GM19043 (cell line): ENCODE measurements around the gene FRMPD1.

Experiments used
- ATAC-seq: cut with Tn5 transposase; IDR thresholded peaks from one replicate; pipeline ENCODE4 v1.9.1; 2021; ENCODE audit warnings: low read depth; ENCODE audit not compliant: unreplicated experiment

Gene FRMPD1

DNA sequence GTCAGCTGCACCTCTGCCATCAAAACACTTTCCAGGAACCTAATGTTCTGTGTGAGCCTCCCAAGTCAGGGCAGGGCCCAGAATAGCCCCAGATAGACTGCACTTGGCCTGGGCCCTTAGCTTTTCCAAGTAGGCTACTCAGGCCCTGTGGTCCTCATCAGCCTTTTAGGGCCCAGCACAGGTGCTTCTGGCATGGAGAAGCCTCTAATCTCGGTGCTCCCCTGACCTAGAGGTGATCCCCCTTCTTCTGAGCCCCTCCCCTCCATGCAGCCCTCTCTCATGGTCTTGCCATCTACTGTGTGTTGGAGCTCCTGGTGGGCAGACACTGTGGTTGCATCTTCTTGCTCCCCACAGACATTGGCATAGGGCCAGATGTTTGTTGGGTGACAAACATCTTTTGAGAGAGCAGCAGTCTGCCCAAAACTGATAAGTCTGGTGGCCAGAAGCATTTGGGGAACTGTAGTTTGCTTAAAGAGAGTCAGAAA is 28.1 kb downstream of the FRMPD1 start:
- no peak for ATAC-seq

DNA sequence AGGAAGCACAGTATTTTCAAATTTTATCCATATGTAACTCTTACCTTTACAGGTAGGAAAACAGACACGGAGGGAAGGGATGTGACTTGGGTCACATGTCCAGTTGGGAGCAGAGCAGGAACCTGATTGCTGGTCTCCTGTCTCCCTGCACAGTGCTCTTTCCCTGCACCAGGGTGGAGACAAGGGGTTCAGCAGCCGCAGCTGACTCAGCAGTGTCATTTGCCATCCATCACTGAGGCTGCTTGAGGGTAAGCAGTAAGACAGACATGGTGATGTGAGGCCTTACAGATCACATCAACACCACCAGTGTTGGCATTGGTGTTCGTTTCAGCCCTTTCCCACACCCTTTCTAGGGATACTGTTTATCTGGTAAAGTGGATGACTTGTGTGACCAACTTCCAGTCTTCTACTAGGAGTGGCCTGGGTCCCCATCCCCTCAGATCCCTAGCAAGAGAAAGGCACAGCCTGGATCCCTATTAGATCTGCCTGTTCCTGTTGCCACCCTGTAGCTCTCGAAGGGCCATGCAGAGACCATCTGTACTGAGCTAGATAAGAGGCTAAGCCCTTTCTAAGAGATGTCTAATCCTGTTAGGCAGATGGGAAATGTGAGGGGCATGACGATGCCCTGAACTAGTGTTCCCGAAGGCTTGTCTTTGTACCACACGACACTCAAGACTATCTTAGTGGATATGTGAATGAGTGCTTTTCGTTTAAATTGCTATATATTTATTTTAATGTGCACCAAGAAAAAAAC is 29.1 kb downstream of the FRMPD1 start:
- ATAC-seq, result no peak

DNA sequence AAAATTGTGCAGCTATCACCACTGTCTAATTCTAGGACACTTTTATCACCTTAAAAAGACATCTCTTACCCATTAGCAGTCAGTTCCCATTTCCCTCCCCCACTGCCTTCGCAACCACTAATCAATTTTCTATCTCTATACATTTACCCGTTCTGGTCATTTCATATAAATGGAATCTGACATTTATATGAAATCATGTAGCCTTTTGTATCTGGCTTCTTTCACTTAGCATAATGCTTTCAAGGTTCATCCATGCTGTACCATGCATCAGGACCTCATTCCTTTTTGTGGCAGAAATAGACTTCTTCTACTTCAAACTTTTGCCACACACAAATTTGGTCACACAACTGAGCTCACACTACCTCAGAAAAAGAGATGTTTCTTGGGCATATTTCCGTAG is 32.2 kb downstream of the FRMPD1 start:
- no peak for ATAC-seq

DNA sequence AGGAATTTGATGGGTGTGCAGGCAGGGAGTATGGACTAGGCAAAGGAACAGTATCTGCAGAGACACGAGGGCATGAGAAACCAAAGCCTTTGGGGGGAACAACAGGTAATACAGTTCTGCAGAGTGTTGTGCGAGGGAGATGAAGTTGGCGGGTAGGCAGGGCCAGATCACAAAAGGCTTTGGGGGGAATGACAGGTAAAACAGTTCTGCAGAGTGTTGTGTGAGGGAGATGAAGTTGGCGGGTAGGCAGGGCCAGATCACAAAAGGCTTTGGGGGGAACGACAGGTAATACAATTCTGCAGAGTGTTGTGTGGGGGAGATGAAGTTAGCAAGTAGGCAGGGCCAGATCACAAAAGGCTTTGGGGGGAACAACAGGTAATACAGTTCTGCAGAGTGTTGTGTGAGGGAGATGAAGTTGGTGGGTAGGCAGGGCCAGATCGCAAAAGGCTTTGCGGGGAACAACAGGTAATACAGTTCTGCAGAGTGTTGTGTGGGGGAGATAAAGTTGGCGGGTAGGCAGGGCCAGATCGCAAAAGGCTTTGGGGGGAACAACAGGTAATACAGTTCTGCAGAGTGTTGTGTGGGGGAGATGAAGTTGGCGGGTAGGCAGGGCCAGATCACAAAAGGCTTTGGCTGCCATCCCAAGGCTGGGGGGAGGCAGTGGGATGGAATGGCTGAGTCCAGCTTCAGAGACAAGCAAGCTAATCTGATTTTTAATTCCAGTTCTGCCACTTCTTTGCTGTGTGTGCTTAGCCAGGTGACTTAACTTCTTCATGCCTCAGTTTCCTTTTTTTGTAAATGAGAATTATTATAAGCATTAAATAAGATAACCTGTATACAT is 33.0 kb downstream of the FRMPD1 start:
- ATAC-seq, result no peak

DNA sequence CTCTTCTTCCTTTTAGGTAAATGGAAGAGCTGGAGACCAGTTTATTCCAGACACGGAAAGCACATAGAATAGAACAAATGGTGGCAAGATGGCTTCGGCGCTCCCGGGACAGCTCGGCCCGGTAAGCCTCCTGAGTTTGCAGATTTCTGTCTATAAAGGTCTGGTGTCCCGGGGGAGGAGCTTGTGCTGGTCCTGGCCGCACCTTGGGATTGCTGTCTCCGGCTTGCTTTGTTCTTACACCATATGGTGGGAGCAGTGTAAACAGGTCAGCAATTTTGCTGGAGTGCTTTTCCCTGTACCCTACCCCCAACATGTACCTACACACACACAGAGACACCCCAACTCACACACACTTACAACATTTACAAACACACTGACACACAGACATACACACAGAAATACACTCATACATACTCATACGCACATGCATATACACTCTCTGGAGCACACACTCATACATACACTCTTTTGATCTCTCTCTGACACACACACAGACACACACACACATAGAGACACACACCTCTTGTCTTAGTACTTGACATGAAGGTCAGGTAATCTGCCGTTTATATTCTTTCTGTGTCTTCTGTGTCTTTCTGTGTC is 42.0 kb downstream of the FRMPD1 start:
- ATAC-seq, result no peak

DNA sequence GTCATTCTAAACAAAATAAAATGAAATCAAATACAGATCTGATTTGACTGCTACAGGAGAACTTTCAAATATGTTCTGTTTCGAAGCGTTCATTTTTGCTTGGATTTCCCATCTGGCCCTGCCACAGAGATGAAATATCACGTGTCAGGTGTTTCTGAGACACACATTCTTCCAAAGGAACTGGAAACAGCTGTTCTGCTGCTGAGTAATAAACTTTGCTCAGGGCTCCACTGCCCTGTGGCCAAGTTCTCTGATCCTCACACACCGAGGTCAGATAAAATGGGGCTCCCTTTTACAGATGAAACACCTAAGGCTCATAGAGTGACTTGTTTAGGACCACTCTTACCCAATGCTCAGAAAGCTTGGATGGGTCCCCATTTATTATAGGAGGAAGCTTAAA is 42.5 kb downstream of the FRMPD1 start:
- ATAC-seq, result no peak

DNA sequence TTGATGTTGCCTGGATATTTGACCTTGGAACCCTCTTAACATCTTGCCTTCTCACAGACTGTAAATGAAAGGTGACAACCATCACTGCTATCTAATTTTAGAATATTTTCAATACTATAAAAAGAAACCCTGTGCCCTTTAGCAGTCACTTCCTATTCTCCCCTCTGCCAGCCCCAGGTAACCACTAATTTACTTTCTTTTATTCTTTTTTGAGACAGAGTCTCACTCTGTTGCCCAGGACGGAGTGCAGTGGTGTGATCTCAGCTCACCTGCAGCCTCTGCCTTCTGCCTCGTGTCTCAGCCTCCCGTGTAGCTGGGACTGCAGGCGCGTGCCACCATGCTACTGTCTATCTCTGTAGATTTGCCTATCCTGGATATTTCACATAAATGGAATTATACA is 43.6 kb downstream of the FRMPD1 start:
- ATAC-seq, result no peak

DNA sequence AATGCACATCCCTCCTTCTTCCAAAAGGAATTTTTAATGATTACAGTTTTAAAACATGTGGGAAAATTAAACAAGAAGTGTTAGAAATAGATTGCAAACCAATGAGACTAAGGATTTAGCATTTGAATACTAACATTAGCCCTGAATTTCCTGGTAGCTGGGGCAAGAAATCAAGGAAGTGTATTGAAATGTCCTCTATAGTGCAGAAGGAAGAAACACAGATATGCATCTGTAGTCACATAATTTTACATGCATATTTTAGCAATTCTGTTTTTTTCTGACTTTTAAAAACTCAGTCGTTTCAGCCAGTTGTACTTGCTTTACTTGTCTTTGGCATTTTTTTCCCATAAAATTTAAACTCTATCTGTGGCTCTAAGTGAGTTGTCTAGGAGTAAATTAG is 45.8 kb downstream of the FRMPD1 start:
- no peak for ATAC-seq

DNA sequence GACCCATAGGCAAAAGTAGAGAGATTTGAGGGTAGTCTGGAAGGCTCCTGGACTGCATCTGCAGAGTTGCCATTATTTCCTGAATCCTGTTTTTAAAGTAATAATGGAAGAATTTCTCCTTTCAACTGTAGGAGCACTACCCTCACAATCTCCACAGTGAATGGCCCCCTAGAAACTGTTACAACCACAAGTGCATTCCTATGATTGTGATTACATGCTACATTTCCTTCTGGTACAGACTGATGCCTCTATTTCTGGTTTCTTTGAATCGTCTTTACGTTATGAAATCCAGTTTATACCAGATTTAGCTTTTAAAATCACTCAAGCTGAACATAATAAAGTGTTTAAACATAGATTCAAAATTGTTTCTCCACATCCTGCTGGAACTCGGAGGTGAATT is 49.4 kb downstream of the FRMPD1 start:
- ATAC-seq, result no peak

DNA sequence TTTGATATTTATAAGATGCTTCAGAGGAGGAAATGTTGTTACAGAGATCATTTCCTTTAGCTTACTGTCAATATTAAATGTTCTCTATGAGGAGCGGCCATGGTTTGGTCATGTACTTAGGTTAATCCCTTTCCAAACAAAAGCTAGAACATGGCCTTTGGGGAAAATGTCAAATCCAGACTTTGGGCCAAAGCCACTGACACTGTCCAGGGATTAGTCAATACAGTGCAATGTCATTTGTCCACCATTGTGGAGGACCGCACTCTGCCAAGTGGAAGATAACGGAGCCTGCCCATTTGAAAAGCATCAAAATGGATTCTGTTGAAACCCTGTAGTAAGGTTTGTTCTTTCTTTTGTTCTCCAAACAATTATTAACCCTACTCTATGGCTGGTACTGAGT is 50.1 kb downstream of the FRMPD1 start:
- ATAC-seq, result no peak

DNA sequence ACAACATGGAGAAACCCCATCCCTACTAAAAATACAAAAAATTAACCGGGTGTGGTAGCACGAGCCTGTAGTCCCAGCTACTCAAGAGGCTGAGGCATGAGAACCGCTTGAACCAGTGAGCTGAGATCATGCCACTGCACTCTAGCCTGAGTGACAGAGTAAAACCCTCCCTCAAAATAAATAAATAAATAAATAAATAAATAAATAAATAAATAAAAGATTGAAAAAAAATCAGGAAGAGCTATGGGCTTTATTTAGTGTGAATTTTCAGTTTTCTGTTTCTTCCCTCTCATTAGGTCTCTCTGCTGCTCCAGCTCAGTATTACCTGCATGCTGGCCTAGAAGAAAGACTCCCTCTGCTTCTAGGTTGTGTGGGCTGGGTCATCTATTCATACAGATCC is 55.0 kb downstream of the FRMPD1 start:
- ATAC-seq, result no peak

DNA sequence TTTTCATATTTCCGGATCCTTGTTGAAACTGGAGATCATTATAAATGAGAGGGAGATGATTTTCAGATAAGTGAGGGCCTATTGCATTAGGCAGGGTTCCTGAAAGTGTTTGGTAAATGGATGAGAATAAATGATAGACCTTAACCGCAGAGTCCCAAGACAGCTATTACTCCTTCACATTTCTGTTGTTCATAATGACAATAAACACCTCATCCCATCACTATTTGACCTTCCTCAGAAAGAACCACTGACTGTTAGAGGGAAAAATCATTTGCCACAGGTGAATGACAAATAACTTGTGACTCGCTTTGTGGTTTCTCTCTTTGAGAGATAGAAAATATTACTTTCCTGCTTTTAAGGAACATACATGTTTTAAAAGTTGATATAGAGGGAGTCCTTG is 55.5 kb downstream of the FRMPD1 start:
- ATAC-seq, result no peak

DNA sequence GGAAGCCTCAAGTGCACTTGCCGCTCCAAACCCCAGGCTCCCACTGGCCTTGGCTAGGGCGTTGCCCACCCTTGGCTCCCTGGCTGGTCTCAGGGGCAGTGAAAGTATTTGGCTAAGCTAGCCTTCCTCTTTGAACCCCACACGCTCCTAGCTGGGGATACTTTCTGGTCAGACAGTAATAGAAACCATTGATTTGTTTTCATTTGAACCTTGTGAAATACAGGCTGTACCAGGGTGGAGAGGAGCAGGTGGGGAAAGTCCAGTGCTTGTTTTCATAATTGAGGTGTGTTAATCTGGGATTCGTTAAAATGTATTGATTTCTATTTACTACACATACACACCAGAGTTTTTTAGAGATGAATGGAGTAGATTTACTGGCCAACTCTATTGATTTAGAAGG is 57.0 kb downstream of the FRMPD1 start:
- ATAC-seq, result no peak

DNA sequence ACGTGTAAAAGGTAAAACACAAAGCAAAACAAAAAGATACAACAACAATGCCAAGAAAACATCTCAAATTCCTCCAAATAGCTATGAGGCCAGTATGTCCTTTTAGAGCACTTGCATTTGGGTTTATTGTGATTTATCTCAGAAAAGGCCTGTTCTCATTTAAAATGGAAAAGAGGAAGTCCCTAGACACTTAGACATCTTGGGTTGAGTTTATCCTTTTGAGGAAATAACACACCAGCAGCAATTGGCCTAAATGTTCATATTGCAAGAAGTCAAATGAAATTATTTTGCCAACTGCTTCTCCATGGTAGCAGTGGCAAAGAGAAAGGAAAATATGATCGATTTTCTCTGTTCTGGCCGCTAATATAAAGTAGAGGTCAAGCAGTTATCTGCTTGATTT is 59.3 kb downstream of the FRMPD1 start:
- ATAC-seq, result no peak

DNA sequence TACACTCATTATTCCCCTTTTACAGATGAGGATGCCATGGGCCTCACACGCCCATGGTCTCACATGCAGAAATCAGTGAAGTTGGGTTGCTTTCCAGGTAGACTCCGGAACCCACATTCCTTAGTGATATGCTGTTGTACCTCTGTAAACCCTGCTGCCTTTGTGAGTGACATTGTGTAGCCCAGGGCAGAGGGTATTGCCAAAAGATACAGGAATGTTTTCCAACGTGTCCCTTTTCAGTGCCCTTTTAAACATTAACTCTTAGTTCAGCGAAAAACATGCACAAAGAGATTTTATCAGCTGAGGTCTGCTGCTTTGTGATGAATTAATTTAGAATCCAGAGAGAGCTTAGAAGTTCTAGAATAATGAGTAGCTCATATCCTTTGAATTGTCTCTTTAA is 64.5 kb downstream of the FRMPD1 start:
- ATAC-seq, result no peak

DNA sequence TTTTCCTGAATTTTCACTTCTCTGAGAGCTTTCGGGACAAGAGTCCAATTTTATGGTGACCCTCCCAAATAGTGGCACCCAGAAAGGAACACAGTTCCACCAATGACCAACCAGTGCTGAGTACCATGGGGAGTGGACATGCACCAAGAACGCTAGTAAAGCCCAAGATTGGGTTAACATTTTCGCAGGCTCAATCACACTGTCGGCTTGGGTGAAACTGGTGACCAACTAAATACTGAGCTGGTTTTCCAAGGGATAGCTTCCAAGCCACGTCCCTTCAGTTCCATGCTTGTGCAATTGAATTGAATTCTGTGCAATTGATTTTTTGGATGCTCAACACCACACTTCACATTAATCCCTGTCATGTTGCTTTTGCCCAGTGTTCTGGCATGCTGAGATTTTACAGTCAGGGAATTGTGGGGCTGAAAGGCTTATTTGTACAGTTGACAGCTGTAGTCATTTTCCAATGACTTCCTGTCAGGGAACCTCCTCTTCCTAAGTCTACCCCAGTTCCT is 65.3 kb downstream of the FRMPD1 start:
- ATAC-seq, result no peak

DNA sequence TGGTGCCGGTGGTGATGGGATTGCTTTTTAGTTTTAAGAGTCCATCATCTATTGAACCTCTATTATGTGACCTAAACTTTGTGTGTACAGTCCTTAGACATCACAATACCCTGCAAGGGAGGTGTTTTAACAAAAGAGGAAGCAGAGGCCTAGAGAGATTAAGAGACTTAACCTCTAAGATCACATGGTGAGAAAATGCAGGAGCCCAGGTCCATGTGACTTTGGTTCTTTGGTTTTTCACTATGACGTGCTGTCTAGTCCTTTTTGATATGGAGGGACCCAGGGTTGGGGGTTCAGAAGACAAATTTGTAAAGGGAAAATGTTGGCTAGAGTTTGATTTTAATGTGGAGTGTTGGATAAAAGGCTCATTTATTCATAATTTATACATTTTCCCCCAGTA is 68.8 kb downstream of the FRMPD1 start:
- ATAC-seq, result no peak

DNA sequence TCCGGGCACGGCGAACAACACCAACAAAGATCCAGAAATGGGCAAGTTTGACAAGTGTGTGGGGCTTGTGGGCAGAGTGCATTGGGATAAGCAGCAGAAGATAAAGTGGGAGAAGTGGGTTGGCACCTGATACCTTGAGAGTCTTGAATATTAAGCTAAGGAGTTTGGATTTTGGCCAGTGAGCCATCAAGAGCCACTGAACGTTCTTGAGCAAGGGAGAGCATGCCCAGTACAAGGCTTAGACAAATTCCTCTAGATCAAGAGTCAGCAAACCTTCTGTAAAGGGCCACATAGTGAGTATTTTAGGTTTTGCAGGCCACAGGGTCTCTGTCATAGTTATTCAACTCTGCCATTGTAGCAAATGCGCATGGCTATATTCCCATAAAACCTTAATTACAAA is 76.3 kb downstream of the FRMPD1 start:
- ATAC-seq, result no peak

DNA sequence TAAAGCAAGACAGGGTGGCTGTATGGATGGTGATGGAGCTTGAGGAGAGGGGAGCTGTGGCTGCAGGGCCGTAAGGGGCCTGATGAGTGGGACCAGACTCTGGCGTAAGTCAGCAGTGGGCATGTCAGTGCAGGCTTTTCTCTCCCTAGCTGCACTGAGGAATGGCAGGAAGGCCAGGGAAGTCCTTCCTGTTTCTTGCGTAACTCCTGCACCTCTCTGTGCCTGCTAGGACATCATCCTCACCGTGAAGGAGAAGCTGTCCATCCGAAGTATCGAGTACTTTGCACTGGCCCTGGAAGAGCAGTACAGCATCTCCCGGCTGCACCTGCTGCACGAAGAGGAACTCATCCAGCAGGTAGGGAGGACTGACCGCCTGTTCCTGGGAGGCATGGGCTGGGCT is 78.7 kb downstream of the FRMPD1 start:
- no peak for ATAC-seq

DNA sequence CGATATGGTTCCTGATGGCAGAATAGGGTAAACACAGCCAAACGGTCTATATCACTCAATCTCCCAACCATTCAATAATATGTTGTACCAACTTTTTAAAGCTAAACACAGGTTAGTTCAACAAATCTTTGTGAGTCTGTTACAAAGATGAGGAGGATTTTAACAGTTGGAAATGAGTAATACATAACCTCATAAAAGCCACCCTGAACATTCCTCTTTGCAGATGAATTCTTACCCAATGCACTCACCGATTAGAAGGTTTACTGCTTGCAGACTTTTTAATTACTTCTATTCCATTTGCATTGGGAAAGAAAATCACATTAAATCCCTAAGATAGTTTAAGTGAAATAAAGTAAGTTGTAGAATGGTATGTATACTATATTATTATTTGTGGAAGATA is 79.5 kb downstream of the FRMPD1 start:
- ATAC-seq, result no peak

DNA sequence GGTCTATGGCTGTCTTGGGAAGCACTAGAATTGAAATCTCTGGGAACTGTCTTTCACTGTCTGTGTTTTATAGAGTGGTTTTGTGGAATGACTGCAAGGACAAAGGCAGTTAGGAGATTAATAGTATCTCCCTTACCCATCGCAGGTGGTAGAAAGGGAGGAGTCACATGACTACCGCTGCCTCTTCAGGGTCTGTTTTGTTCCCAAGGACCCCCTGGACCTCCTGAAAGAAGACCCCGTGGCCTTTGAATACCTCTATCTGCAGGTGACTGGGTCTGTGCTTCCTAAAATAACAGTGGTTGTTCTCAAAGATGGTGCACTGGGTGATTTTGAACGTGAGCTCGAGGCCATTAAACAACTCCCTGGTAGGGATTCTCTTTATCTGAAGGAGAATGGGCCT is 80.1 kb downstream of the FRMPD1 start:
- ATAC-seq, result no peak
